Panc1 (cell line): ENCODE measurements around the gene MEMO1. TPM values are rescaled to one million over a fixed set of nuclear protein-coding genes. Genes with fewer than 3 reads are reported as not detected.

Experiments
- ATAC-seq: fragments of 200-7000 bp; cut with Tn5 transposase; 2 replicates; pipeline ENCODE4 v1.9.1; 2020; ENCODE audit warnings: mild to moderate bottlenecking, moderate library complexity
- BruUV-seq: library from RNA; stranded (reverse); fragments of 400-500 nt; replicated peaks from 2 replicates; lab custom pipeline; 2021; lab: Mats Ljungman, UMichigan
- CTCF ChIA-PET: fragments of 300-600 bp; sonication (Branson Sonifier 250); formaldehyde crosslinking; loops from one replicate; lab custom pipeline; 2022; ENCODE audit warnings: antibody characterized with exemption; lab: Charles Lee
- POLR2A ChIA-PET: fragments of 300-600 bp; sonication (Branson Sonifier 250); formaldehyde crosslinking; loops from one replicate; lab custom pipeline; 2022; ENCODE audit warnings: antibody characterized with exemption; lab: Charles Lee
- DNase-seq: peaks from one replicate; pipeline ENCODE4 v3.0.0-alpha.2; 2010; ENCODE audit warnings: low read depth, low spot score
- H3K27ac ChIP-seq: 2 replicates; pipeline ENCODE4 v1.5.1; 2011; ENCODE audit warnings: mild to moderate bottlenecking, low read length, inconsistent platforms
- H3K27me3 ChIP-seq: fragments of 200-500 bp; sonication (Bioruptor generic); 2 replicates; pipeline ENCODE4 v1.6.0; 2014; ENCODE audit warnings: low read length, inconsistent platforms; ENCODE audit not compliant: control insufficient read depth, insufficient read depth
- H3K36me3 ChIP-seq: fragments of 200-500 bp; sonication (Bioruptor generic); 2 replicates; pipeline ENCODE4 v1.5.1; 2014; ENCODE audit warnings: inconsistent platforms, mild to moderate bottlenecking, low read length, moderate library complexity; ENCODE audit not compliant: control insufficient read depth, insufficient read depth
- H3K4me1 ChIP-seq: 2 replicates; pipeline ENCODE4 v1.5.1; 2011; ENCODE audit warnings: inconsistent platforms, mild to moderate bottlenecking, low read length, moderate library complexity; ENCODE audit not compliant: control insufficient read depth, insufficient read depth
- H3K4me3 ChIP-seq, 2 experiments: 2 replicates each; pipeline ENCODE4 v1.5.1; 2011 to 2012; ENCODE audit warnings: low read depth in 2 of 2, low read length in 2 of 2, mild to moderate bottlenecking in 2 of 2, inconsistent platforms in 1 of 2, moderate library complexity in 1 of 2
- H3K9me3 ChIP-seq: fragments of 200-500 bp; sonication (Bioruptor generic); 2 replicates; pipeline ENCODE4 v1.5.1; 2014; ENCODE audit warnings: low read depth, mild to moderate bottlenecking, inconsistent platforms, low read length, moderate library complexity; ENCODE audit not compliant: control insufficient read depth, insufficient read depth
- CTCF ChIP-seq: fragments of 450-650 bp; IDR thresholded peaks from 2 replicates; pipeline ENCODE4 v1.5.1; 2017; ENCODE audit warnings: mild to moderate bottlenecking
- POLR2AphosphoS5 ChIP-seq: IDR thresholded peaks from 2 replicates; pipeline ENCODE4 v1.6.1; 2012; ENCODE audit warnings: mild to moderate bottlenecking, low read depth, low read length, moderate library complexity
- REST ChIP-seq, 2 experiments: IDR thresholded peaks; 2 replicates each; pipeline ENCODE4 v1.6.1; 2011 to 2012; ENCODE audit warnings: low read depth in 2 of 2, control low read depth in 1 of 2, low read length in 1 of 2, mild to moderate bottlenecking in 1 of 2, moderate library complexity in 1 of 2; ENCODE audit not compliant: insufficient read depth in 1 of 2
- SIN3A ChIP-seq: IDR thresholded peaks from 2 replicates; pipeline ENCODE4 v1.6.1; 2012; ENCODE audit warnings: low read depth, mild to moderate bottlenecking, low read length, moderate library complexity, borderline replicate concordance; ENCODE audit not compliant: insufficient read depth
- TCF7L2 ChIP-seq: IDR thresholded peaks from 2 replicates; pipeline ENCODE4 v1.6.1; 2011; ENCODE audit warnings: mild to moderate bottlenecking, low read depth, low read length, inconsistent platforms
- in situ Hi-C: cut with HindIII; loops from 2 replicates; pipeline ENCODE4 v1.10.0; 2016; ENCODE audit warnings: low sequenced_read_pairs, low pct_unique_long_range_greater_than_20kb
- intact Hi-C: fragments of 100-400 bp; cut with micrococcal nuclease; formaldehyde crosslinking; loops from one replicate; pipeline ENCODE4 v1.10.0; 2022; ENCODE audit not compliant: unreplicated experiment
- total RNA-seq: library from RNA; stranded (reverse); gene quantifications from one replicate; pipeline ENCODE4 v1.2.1, GENCODE V29; 2021; ENCODE audit not compliant: unreplicated experiment

Gene MEMO1
- total RNA-seq, 1 experiment from 2014 or later, result 60.8 TPM

DNA sequence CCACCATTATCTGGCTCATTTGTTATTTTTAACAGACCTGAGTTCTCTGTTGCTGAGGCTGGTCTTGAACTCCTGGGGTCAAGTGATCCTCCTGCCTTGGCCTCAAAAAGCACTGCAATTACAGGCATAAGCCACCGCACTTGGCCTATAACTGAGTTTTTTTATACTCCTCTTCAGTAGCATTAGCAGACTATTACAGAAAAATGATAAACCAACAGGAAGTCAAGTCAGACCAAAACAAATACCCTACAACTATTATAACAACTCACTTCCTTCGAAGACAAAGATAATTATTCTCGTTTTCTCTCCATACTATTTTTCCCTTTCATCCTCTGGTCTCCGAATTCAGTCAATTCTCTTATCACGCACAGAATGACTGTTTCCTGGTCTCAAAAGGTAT lies 78.2 kb downstream of the MEMO1 start:
- in situ Hi-C loops (no loop called here), intact Hi-C loops (no loop called here)
- CTCF ChIA-PET, result no interaction called here
- DNase-seq, result no peak
- no peaks in the 10 kb centered on the region for H3K4me1 ChIP-seq
- ATAC-seq, result no peak
- TF ChIP-seq POLR2AphosphoS5 (no peak), REST (IDR thresholded peaks at IDR 0.05; ENCODE audit: insufficient read depth in 1 of 2, low read depth in 2 of 2, low read length in 1 of 2) (no peak), CTCF (no peak), SIN3A (no peak), TCF7L2 (no peak)
- H3K36me3 ChIP-seq, result no peaks in the 10 kb centered on the region; the same call in 1 of the 2 replicates
- no peak overlapping the region for H3K4me3 ChIP-seq
- H3K9me3 ChIP-seq, result no peaks in the 10 kb centered on the region
- H3K27me3 ChIP-seq, result no peaks in the 10 kb centered on the region
- no TSS peak for BruUV-seq
- POLR2A ChIA-PET, result interaction anchor here (0.7 kb wide), 1 partner anchor 14 kb away, joined by 3 read pairs; no protein-coding TSS in a partner anchor
- H3K27ac ChIP-seq, result no peak overlapping the region

- Histone ChIP-seq H3K27ac (no peak overlapping the region), H3K36me3 (no peaks in the 10 kb centered on the region; the same call in 1 of the 2 replicates), H3K27me3 (no peaks in the 10 kb centered on the region), H3K4me1 (no peaks in the 10 kb centered on the region), H3K9me3 (no peaks in the 10 kb centered on the region), H3K4me3 (no peak overlapping the region)
- no TSS peak for BruUV-seq
- intact Hi-C loops (no loop called here), in situ Hi-C loops (no loop called here)
- ATAC-seq (no peak), DNase-seq (no peak)
- CTCF ChIA-PET, result no interaction called here
- TF ChIP-seq REST (IDR thresholded peaks at IDR 0.05; ENCODE audit: insufficient read depth in 1 of 2, low read depth in 2 of 2, low read length in 1 of 2) (no peak), CTCF (no peak), SIN3A (no peak), TCF7L2 (no peak), POLR2AphosphoS5 (no peak)
- POLR2A ChIA-PET, result no interaction called here
Measured at GRCh38 chr2:31931916-31932315, 78.9 kb downstream of the MEMO1 start.
